GM12878 (cell line): ENCODE results near the gene RINT1. TPM values are rescaled to one million over a fixed set of nuclear protein-coding genes. Genes with fewer than 3 reads are reported as not detected.

Experiments
- ATAC-seq: fragments of 200-7000 bp; cut with Tn5 transposase; 3 replicates; pipeline ENCODE4 v1.9.1; 2020; ENCODE audit warnings: mild to moderate bottlenecking, moderate library complexity
- BruUV-seq: library from RNA; stranded (reverse); fragments of 400-500 nt; replicated peaks from 2 replicates; lab custom pipeline; 2021; lab: Mats Ljungman, UMichigan
- CTCF ChIA-PET: fragments of 300-600 bp; sonication (Branson Sonifier 250); formaldehyde crosslinking; extraction: SDS; loops from one replicate; lab custom pipeline; 2021; ENCODE audit warnings: inconsistent platforms; lab: Yijun Ruan, JAX
- POLR2A ChIA-PET: fragments of 350-600 bp; formaldehyde crosslinking; extraction: SDS; loops from one replicate; lab custom pipeline; 2021; ENCODE audit warnings: inconsistent platforms; lab: Charles Lee
- RAD21 ChIA-PET: fragments of 300-600 bp; sonication (Branson Sonifier 250); formaldehyde crosslinking; loops from one replicate; lab custom pipeline; 2023; ENCODE audit warnings: antibody characterized with exemption; ENCODE audit not compliant: unreplicated experiment; lab: Charles Lee
- SMC1A ChIA-PET: fragments of 300-600 bp; sonication (Branson Sonifier 250); formaldehyde crosslinking; loops from one replicate; lab custom pipeline; 2023; ENCODE audit not compliant: unreplicated experiment, uncharacterized antibody; lab: Charles Lee
- DNase-seq: peaks from one replicate; pipeline ENCODE4 v3.0.0-alpha.2; 2011; ENCODE audit warnings: low read depth, low spot score
- FAIRE-seq: peaks from 3 replicates; lab custom pipeline; 2011; peaks lifted over from hg19 to GRCh38; lab: Jason Lieb, UNC
- H2AFZ ChIP-seq: 2 replicates; pipeline ENCODE4 v1.6.0; 2011; ENCODE audit warnings: low read depth, low read length, control low read depth; ENCODE audit not compliant: control insufficient read depth
- H3K27ac ChIP-seq: 2 replicates; pipeline ENCODE4 v1.5.1; 2011; ENCODE audit warnings: control low read depth; ENCODE audit not compliant: control insufficient read depth, insufficient read depth
- H3K27me3 ChIP-seq, 2 experiments: replicated peaks in 1 of 2; 2 replicates each; pipeline versions ENCODE4 v1.6.0 to v1.6.1; 2011; ENCODE audit warnings: low read length in 1 of 2; ENCODE audit not compliant: control insufficient read depth in 2 of 2, insufficient read depth in 2 of 2
- H3K36me3 ChIP-seq, 2 experiments: 2 replicates each; pipeline ENCODE4 v1.5.1; 2011; ENCODE audit warnings: low read length in 1 of 2; ENCODE audit not compliant: control insufficient read depth in 2 of 2, insufficient read depth in 2 of 2
- H3K4me1 ChIP-seq: 2 replicates; pipeline ENCODE4 v1.6.1; 2011; ENCODE audit warnings: mild to moderate bottlenecking, low read length, moderate library complexity, mixed read lengths; ENCODE audit not compliant: control insufficient read depth, insufficient read depth
- H3K4me2 ChIP-seq: 2 replicates; pipeline ENCODE4 v1.6.0; 2011; ENCODE audit warnings: control low read depth; ENCODE audit not compliant: control insufficient read depth, insufficient read depth
- H3K4me3 ChIP-seq: fragments of 200-600 bp; sonication (generic); 2 replicates; pipeline ENCODE4 v1.5.1; 2016
- H3K79me2 ChIP-seq: 2 replicates; pipeline ENCODE4 v1.6.0; 2011; ENCODE audit warnings: low read length; ENCODE audit not compliant: control insufficient read depth, insufficient read depth
- H3K9ac ChIP-seq: 2 replicates; pipeline ENCODE4 v1.8.0; 2011; ENCODE audit warnings: low read length, control low read depth, mixed read lengths; ENCODE audit not compliant: control insufficient read depth, insufficient read depth
- H3K9me3 ChIP-seq: replicated peaks from 3 replicates; pipeline ENCODE4 v1.5.1; 2011; ENCODE audit warnings: mild to moderate bottlenecking, low read length; ENCODE audit not compliant: control insufficient read depth, insufficient read depth
- H4K20me1 ChIP-seq: 2 replicates; pipeline ENCODE4 v1.6.0; 2011; ENCODE audit not compliant: control insufficient read depth, insufficient read depth
- BMI1 ChIP-seq: fragments of 450-650 bp; IDR thresholded peaks from 2 replicates; pipeline ENCODE4 v1.6.1; 2016; ENCODE audit warnings: mild to moderate bottlenecking, moderate library complexity, borderline replicate concordance
- E2F8 ChIP-seq: fragments of 450-650 bp; IDR thresholded peaks from 2 replicates; pipeline ENCODE4 v1.6.1; 2018; ENCODE audit warnings: mild to moderate bottlenecking, low read depth, moderate library complexity; ENCODE audit not compliant: partially characterized antibody
- EGR1 ChIP-seq, 2 experiments: IDR thresholded peaks; 1 replicate in 1 of 2; 2 replicates in 1 of 2; pipeline ENCODE4 v1.6.1; 2011 to 2012; ENCODE audit warnings: low read depth in 2 of 2, low read length in 2 of 2, borderline replicate concordance in 1 of 2, mild to moderate bottlenecking in 1 of 2, moderate library complexity in 1 of 2
- ESRRA ChIP-seq: IDR thresholded peaks from 2 replicates; pipeline ENCODE4 v1.6.1; 2012; ENCODE audit warnings: mild to moderate bottlenecking, low read length, improper control_type of control experiment
- IKZF1 ChIP-seq: fragments of 450-650 bp; conservative IDR thresholded peaks from 2 replicates; pipeline ENCODE4 v1.6.1; 2017; ENCODE audit warnings: antibody characterized with exemption, mild to moderate bottlenecking
- IRF4 ChIP-seq: IDR thresholded peaks from 2 replicates; pipeline ENCODE4 v1.6.1; 2011; ENCODE audit warnings: low read depth, low read length
- KDM1A ChIP-seq: fragments of 200-600 bp; sonication (generic); IDR thresholded peaks from 2 replicates; pipeline ENCODE4 v1.6.1; 2016; ENCODE audit warnings: borderline replicate concordance
- NRF1 ChIP-seq: conservative IDR thresholded peaks from 2 replicates; pipeline ENCODE4 v1.6.1; 2011; ENCODE audit warnings: mild to moderate bottlenecking, low read depth, low read length, improper control_type of control experiment
- RAD21 ChIP-seq: IDR thresholded peaks from 2 replicates; pipeline ENCODE4 v1.6.1; 2011; ENCODE audit warnings: mild to moderate bottlenecking, low read depth, low read length, moderate library complexity; ENCODE audit not compliant: insufficient read depth
- RUNX3 ChIP-seq: IDR thresholded peaks from 2 replicates; pipeline ENCODE4 v1.6.1; 2012; ENCODE audit warnings: low read length, inconsistent platforms
- SRF ChIP-seq, 2 experiments: IDR thresholded peaks; 2 replicates each; pipeline ENCODE4 v1.6.1; 2011; ENCODE audit warnings: low read depth in 2 of 2, low read length in 2 of 2, mild to moderate bottlenecking in 1 of 2, moderate library complexity in 1 of 2
- SUZ12 ChIP-seq: fragments of 200-600 bp; sonication (generic); IDR thresholded peaks from one replicate; pipeline ENCODE4 v1.6.1; 2018; ENCODE audit warnings: antibody characterized with exemption, mild to moderate bottlenecking; ENCODE audit not compliant: unreplicated experiment
- WGBS: methylation state at CpG from one replicate; pipeline ENCODE4 v1.1.6; 2016; ENCODE audit warnings: low lambda C conversion rate; ENCODE audit not compliant: insufficient replicate concordance, insufficient coverage; ENCODE audit errors: missing lambda C conversion rate; 5-methylcytosine and 5-hydroxymethylcytosine counted together
- in situ Hi-C: fragments of 300-500 bp; cut with MboI; formaldehyde crosslinking; loops from 9 replicates; pipeline ENCODE4 v1.14.3; 2018; ENCODE audit warnings: mixed read lengths
- intact Hi-C: fragments of 100-400 bp; cut with micrococcal nuclease; formaldehyde crosslinking; loops from one replicate; pipeline ENCODE4 v1.14.2; 2022; ENCODE audit not compliant: unreplicated experiment
- polyA plus RNA-seq, 11 experiments: library from polyadenylated mRNA; depleted of rRNA in 4 of 11; unstranded in 6 of 11; stranded (reverse) in 5 of 11; fragments of >200 nt; fragmentation: Nextera tagmentation in 4 of 11; fragmentation: Illumina TruSeq in 1 of 11; extraction: Ambion mirVana in 4 of 11; extraction: Trizol in 1 of 11; gene quantifications; 1 replicate in 1 of 11; 2 replicates in 10 of 11; pipeline versions ENCODE4 v1.2.1 to v1.2.3, GENCODE V29; 2011 to 2016; ENCODE audit warnings: inconsistent platforms in 2 of 11, missing spikeins in 2 of 11, low read depth in 1 of 11
- total RNA-seq, 4 experiments: library from RNA; depleted of rRNA in 3 of 4; stranded (reverse); fragments of >200 nt in 3 of 4; fragmentation: Illumina TruSeq in 1 of 4; extraction: Trizol in 1 of 4; gene quantifications; 2 replicates each; pipeline versions ENCODE4 v1.2.1 to v1.2.3, GENCODE V29; 2013 to 2021

Gene RINT1
- total and polyA plus RNA-seq, 10 of the 15 experiments (the other 5 are each of a cell fraction or from before 2014, with no cell fraction given) = 6.7 to 32.3 (median 17.3) TPM

DNA sequence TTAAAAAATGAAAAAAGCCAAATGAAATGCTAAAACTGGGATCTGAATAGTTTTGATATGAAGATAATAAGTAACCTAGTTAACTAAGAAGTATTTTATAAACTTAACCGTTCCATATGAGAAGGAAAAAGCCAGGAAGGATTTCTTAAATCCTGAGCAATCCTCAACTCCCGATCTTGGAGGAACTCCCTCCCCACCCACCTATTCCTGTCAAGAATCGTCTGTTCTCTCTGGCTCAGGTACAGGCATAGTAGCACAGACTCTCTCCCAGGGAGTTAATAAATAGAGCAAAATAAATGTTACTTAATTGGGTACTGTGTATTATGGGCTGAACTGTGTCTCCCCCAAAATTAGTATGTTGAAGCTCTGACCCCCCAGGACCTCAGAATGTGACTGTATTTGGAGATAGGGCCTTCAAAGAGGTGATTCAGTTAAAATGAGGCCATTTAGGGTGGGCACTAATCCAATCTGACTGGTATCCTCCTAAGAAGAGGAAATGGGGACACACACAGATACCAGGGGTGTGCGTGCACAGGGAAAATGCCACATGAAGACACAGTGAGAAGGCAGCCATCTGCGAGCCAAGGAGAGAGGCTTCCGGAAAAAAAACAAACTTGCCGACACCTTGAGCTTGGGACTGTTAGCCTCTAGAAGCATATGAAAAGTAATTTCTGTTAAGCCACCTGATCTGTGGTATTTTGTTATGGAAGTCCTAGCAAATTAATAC lies 38.6 kb upstream of the RINT1 start:
- no peaks in the 10 kb centered on the region for H3K79me2 ChIP-seq
- CTCF ChIA-PET = interaction anchor here (1.1 kb wide), 1 partner anchor 141 kb away, joined by 3 read pairs; no protein-coding TSS in a partner anchor
- no peak overlapping the region for H2AFZ ChIP-seq
- FAIRE-seq = no peak
- peaks cover 0 to 4% of the 10 kb centered on the region in 2 experiments; a peak in 1 of 4 replicates for H3K36me3 ChIP-seq
- no peaks in the 10 kb centered on the region for H3K9me3 ChIP-seq
- H3K4me3 ChIP-seq = no peak overlapping the region
- H3K4me1 ChIP-seq = no peaks in the 10 kb centered on the region
- TF ChIP-seq IRF4 (no peak), RUNX3 (no peak), NRF1 (no peak), IKZF1 (no peak)
- TF ChIP-seq, all 136 proteins: peak for 0
- WGBS = over 99% methylated on average over 7 of the region's 7 CpGs
- no peaks in the 10 kb centered on the region for H4K20me1 ChIP-seq
- H3K9ac ChIP-seq = no peak overlapping the region
- ChIA-PET RAD21 (no interaction called here), POLR2A (no interaction called here), SMC1A (interaction anchor here (0.7 kb wide), 1 partner anchor 363 kb away, joined by 3 read pairs; no protein-coding TSS in a partner anchor)
- BruUV-seq = no TSS peak
- DNase-seq = no peak
- H3K27me3 ChIP-seq = no peaks in the 10 kb centered on the region
- in situ Hi-C loops (no loop called here), intact Hi-C loops (no loop called here)
- no peak for ATAC-seq
- H3K4me2 ChIP-seq = no peak overlapping the region
- no peak overlapping the region for H3K27ac ChIP-seq

GRCh38 chr7:105493923-105494315 lies 38.1 kb upstream of the RINT1 start:
- H3K4me2 ChIP-seq = no peak overlapping the region
- CTCF ChIA-PET = interaction anchor here (1.1 kb wide), 1 partner anchor 142 kb away, joined by 3 read pairs; no protein-coding TSS in a partner anchor
- no TSS peak for BruUV-seq
- no peak for DNase-seq
- H3K9me3 ChIP-seq = no peaks in the 10 kb centered on the region
- POLR2A ChIA-PET = no interaction called here
- peaks cover 0 to 4% of the 10 kb centered on the region in 2 experiments; a peak in 1 of 4 replicates for H3K36me3 ChIP-seq
- no peaks in the 10 kb centered on the region for H3K27me3 ChIP-seq
- ATAC-seq = no peak
- no peak overlapping the region for H2AFZ ChIP-seq
- H4K20me1 ChIP-seq = no peaks in the 10 kb centered on the region
- H3K27ac ChIP-seq = no peak overlapping the region
- no peak overlapping the region for H3K4me3 ChIP-seq
- no peak for FAIRE-seq
- SMC1A ChIA-PET = interaction anchor here (0.6 to 0.7 kb wide), 2 partner anchors 9 to 364 kb away, joined by 3 to 4 read pairs; no protein-coding TSS in a partner anchor
- in situ Hi-C loops (no loop called here), intact Hi-C loops (no loop called here)
- no peak overlapping the region for H3K9ac ChIP-seq
- RAD21 ChIA-PET = no interaction called here
- no peaks in the 10 kb centered on the region for H3K79me2 ChIP-seq
- no peaks in the 10 kb centered on the region for H3K4me1 ChIP-seq
- WGBS = 98% methylated on average over 5 of the region's 5 CpGs
- TF ChIP-seq SRF (IDR thresholded peaks at IDR 0.05; ENCODE audit: low read depth in 2 of 2, low read length in 2 of 2) (no peak), BMI1 (no peak), ESRRA (no peak), RAD21 (no peak), SUZ12 (no peak), KDM1A (no peak), E2F8 (no peak), EGR1 (IDR thresholded peaks at IDR 0.05; ENCODE audit: borderline replicate concordance in 1 of 2, low read depth in 2 of 2, low read length in 2 of 2) (no peak)
